Stimulated activated CD8-positive, alpha-beta memory T cell treated with anti-CD3 and anti-CD28 coated beads, Interleukin-4, amount 100 ng/mL, for 48 hours (primary cell): ENCODE measurements around the gene GALNT5.
"Not testable (repeated sequence)": the region's sequence is repeated elsewhere in the genome, so short reads cannot be mapped to it uniquely, and the experiment has no call there.

Experiments
- DNase-seq: peaks from one replicate; pipeline ENCODE4 v3.0.0-alpha.2; 2020

The GALNT5 gene

DNA sequence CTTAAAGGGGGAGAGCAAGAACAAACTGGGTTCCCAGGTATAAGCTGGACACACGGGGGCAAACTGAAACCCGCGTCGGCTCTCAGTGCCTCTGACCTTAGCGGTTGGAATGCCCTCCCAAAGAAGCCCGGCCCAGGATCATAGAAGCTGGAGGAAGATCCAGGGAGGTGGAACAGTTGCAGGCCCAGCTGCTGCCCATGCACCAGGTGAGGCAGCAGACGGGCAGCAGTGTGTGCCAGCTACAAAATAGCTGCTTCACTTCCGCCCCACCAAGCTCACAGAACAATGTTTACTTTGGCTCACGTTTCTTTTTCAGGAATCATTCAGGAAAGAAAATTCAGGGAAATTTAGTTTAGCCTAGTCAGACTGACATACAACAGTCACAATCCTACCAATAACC, 72.0 kb downstream of the GALNT5 start:
- DNase-seq: no peak

DNA sequence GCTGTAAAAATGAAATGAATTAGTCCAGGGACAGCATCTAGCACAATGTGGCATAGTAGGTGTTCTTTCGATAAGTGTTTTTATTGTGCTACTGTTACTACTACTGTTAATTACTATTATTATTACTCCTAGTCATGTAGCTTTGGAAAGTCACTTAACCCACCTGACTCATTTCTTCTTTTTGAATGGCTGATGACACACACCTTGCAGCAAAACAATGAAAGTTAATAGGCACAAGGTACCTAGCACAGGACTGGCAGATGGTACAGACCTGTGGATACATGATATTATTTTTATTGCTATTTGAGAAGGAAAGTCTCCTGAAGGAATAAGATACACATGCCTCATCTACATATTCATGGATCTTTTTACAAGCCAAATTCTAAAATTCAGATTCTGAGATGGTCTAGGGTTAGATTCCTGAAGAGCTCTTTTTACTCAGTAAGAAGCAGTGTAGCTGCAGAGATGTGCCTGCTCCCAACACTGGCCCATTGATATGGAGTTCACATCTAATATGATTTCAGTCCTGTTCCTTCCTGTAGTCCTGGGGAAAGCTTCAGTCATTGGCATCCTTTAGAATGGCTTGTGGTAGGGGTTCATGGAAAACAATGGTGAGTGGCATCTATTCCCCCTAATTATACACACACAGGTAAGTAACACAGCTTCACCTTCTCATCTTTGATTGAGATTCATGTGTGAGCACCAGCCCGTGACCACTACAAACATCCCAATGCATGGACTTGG, 76.0 kb downstream of the GALNT5 start:
- no peak for DNase-seq

DNA sequence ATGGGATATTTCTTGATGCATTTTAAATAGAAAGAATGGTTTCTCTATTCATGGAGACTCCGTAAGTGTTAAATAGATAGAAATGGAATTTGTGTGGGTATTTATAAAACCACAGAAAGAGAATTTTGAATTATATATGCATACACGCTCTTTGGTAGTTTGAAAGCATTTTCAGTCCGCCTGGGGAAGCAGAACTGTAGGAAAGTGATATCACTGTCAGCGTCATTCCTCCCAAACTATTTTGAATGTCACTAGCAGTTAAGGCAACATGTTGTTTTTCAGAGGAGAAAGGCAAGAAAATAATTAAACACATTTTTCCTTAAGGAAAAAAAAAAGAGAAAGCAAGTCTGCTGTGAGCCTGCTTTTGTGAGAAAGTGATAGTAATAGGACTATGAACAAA, 76.8 kb downstream of the GALNT5 start:
- no peak for DNase-seq

DNA sequence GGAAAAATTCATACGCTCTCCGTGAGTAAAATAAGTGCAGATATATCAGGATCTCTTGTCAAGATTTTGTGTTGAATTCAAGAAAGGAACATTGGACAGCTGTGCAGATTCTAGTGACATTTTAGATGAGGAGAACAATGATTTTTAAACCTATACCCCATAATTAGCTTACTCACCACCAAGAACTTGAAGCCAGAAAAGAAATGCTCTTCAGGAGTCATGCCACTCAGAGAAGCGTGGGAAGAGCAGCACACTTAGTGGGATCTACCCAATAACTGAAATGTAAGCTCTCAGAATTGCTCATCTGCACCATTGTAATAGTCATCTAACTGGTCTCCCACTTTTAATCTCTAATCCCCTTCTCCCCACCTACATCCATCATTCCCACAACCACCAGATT, 77.3 kb downstream of the GALNT5 start:
- no peak for DNase-seq

DNA sequence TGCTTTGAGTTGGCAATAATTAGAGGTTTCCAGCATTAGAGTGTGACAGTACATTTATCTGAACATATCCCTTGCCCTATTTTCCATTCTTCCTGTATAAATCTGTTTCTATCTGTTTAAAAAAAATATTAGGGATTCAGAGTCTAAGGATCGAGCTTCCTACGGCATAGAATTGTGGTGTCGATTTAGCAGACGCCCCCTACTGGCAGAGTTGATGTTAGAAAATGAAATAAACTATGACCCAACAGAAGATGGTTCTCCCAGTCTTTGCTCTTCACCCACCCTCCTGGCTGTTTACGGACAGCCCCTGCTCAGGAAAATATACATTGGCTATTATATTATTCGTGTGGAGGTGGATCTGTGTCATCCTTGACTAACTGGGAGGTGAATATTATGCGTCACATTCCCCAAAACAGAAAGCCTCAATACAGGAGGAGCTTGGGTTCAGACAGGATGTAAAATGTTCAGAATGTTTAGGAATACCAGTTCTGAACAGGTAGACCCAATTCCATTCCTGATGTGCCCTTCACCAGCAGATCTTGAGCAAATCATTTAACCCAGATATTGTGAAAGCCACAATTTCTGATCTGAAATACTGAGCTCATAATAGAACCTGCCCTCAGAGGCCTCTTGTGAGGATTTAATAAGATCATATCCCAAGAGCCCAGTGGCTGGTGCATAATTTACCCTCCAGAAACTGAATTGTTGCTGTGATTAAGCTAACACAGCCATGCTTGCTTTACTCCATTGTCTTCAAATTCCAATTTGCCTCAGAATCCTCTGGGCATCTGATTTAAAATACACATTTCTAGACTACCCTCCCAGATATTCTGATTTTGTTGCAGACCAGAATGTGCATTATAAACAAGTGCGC, 78.9 kb downstream of the GALNT5 start:
- DNase-seq: peak; percentile 66

DNA sequence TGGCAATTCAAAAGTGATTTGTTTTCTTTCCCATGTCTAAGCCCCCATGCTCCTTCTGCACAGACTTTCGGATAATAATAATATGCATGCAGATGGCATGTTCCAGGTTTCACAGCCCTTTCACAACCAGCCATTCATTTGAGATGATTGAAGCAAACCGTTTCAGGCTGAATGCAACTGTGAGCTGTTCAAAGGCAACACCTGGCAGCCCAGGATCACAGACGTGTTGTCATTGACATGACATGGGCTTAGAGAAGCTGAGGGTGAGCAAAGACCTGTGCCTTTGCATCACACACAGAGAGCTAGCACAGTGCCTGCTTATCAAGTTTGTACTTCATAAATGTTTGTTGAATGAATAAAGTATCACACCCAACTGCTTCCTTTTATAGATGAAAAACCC, 80.5 kb downstream of the GALNT5 start:
- DNase-seq: no peak

DNA sequence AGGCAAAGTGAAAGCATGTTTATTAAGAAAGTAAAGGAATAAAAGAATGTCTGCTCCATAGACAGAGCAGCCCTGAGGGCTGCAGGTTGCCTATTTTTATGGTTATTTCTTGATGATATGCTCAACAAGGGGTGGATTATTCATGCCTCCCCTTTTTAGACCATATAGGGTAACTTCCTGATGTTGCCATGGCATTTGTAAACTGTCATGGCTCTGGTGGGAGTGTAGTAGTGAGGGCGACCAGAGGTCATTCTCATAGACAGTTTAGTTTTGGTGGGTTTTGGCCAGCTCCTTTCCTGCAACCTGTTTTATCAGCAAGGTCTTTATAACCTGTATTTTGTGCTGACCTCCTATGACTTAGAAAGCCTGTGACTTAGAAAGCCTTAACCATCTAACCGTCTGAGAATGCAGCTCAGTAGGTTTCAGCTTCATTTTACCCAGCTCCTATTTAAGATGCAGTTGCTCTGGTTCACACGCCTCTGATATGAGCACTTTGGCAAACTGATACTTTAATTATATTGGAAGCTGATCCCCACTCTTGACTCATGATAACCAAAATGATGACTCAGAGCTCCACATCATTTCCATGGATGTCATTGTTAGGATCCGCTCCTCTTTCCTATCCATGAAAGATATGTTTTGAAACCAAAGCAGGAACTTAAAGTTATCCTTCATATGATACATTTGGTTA, 82.6 kb downstream of the GALNT5 start:
- DNase-seq: no peak

DNA sequence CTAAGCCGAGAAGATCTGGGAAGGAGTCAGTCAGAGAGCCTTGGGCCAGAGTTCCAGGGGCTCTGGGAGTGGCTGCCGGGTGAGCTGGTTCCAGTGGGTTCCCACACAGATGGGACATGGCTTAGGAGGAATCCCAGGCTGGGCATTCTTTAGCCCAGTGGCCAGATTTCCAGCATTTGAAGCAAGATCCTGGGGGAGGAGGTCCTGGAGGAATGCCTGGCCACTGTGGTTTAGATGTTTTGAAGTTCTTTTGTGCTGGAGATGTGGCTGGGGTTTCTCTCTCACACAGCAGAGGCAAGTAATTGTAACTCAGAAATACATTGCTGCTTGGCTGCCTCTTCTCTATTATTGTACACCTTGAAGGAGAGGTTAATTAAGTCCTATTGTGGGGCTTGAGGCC, 83.9 kb downstream of the GALNT5 start:
- DNase-seq: not testable (repeated sequence)

DNA sequence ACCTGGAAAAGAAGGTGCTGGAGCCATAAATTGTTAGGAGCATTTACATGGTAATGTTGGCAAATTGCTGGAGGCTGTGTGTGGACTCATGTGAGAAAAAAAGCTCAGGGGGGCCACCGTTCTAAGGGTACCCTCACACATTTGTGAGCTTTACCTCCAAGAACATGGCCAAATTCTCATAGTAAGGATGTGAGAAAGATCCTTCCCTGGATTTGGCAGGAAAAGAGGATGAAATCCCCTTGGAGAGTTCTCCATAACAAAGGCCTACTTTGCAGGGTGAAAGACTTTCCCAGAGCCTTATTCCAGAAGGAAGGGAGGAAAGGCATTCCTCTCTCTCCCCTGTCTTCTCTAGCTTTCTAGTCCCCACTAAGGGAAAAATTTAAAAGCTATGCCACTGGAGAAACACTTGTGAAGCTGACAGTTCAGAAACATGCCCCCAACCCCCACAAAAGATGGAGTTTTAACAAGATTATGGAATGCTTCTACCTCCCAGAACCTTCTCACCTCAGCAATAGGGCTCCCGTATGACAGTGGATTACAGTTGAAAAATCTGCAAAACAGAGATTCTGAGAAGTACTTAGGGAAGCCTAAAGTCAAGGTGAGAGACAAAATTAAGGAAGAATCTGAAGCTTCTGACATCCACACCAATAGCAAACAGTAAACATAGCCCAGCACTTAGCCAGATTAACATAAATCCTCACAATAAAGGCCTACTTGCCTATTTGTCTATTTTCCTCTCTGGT, 88.3 kb downstream of the GALNT5 start:
- no peak for DNase-seq

DNA sequence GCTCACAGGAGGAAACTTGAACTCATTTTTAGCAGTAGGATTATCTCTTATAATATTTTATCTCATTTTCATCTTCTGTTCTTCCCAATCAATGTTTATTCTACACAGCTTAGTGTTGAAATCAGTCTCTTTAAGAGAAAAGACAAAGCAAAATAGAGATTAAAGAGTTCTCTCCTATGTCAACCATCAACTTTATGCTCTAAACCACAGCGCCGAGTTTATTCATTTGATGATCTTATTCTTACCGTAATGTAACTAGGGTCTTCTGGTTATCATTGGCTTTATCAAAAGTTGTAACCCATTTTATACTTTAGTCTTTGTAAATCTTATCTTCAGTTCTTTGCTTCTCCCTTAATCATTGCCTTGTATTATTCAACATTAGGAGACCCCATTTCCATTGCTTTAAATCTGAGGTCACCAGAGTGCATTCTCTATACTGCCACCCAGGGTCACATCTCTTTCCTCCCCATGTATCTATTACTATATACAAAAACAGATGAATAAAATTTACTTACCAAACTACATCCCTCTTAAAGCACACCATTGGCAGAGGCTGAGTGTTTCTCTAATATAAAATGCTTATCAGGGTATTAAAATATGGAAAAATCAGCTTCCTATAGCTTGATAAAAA, 90.9 kb downstream of the GALNT5 start:
- DNase-seq: no peak

DNA sequence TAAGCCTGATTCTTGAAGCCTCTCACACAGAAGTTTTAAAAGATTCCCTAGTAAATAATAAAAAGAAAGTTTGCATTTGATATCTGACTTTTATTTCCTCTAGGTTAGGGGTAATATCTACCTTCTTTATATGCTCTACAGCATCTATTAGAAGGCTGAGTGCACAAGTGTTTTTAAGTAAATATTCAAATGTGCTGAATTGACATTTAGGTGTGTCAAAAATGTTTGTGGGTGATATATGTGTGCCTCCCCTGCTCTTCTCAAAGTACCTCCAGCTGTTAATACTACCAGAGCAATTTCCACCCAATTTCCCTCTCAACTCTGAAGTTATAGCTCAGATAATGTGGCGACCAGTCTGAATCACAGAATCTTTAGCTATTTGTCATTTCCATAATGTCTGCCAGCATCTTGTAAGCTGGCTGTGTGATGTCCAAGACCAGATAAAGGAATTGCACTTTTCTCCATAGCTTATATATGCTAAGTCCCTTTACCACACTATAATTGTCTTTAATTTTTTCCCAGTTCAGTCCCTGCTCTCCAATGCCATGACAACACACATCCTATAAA, 92.5 kb downstream of the GALNT5 start:
- no peak for DNase-seq

DNA sequence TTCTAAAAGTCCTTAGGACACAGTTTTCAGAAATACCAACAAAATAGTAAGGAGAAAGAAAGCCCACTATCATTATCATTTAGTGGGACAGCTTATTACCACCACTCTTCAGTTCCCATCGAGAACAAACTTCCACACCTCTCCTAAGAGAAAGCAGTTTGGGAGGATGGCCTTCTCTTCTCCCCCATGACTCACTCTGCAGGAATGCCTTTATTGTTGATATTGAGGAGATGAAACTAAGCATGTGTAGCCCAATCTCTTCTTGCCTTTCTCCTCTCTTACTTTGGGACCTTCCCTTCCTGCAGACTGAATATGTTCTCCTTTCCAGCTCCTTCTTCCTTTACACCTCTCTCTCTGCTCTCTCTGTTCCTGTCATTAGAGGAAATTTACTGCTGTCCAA, 98.1 kb downstream of the GALNT5 start:
- no peak for DNase-seq

DNA sequence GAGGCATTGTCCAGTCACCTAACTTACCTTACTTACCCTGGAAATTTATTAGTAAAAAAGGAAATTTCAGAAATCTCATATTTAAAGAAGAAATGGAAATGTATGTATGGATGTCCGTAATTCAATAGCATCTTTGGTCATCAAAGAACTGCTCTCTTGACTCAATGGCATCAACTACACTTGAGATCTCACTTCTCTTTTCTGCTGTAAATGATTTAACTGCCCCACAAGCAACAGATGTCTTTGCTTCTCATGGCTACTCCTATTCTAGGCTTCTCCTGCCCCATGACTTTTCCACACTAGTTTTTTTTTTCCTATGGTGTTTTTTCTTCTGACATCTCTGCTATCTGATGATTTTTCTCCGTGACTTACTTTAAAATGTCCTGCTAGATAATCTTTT, 102.1 kb downstream of the GALNT5 start:
- DNase-seq: no peak

DNA sequence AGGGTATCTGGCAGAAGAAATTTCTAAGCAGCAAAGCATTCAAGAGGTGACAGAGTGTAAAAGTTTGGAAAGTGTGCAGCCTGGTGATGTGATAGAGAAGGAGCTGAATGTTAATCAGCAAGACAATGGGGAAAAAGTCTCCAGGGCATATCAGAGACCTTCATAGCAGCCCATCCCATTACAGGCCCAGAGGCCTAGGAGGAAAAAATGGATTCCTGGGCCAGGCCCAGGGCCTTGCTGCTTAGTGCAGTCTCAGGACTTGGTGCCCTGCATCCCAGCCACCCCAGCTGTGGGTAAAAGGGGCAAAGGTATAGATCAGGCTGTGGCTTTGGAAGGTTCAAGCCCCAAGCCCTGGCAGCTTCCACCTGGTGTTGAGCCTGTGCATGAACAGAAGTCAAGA, 104.0 kb downstream of the GALNT5 start:
- DNase-seq: no peak

DNA sequence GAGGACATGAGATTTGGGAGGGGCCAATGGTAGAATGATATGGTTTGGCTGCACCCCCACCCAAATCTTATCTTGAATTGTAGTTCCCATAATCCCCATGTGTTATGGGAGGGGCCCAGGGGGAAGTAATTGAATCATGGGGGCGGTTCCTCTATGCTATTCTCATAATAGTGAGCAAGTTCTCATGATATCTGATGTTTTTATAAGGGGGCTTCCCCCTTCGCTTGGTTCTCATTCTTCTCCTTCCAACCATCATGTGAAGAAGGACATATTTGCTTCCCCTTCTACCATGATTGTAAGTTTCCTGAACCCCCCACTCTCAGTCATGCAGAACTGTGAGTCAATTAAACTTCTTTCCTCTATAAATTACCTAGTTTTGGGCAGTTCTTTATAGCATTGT, 105.1 kb downstream of the GALNT5 start:
- DNase-seq: no peak

DNA sequence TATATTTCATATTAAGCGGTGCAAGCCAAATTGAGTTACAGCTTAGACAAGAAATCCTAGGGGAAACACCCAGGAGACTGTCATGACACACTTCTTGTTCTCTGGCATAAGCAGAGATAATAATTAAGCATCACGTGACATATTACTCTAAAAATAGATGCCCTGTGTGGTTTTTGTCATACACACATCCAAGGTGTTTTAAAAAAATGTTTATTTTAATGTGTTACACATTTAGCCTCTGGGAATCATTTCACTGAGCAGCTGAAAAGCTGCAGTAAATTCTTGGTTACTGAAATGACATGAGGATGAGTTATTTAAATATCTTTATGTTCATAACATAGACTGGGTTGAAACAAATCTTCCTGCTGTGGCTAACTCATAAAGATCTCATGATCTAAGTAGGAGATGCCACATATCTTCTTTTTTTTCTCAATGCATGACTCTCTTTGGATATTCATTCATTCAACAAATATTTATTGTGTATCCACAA, 106.2 kb downstream of the GALNT5 start:
- DNase-seq: no peak
